Stimulated activated naive CD8-positive, alpha-beta T cell treated with anti-CD3 and anti-CD28 coated beads, Interleukin-15, Interleukin-2, amounts not matched to agents 100 U/mL and 50 U/mL, for 24 hours (primary cell): ENCODE results near the gene TMEM131L.
"Not testable (repeated sequence)": the region's sequence is repeated elsewhere in the genome, so short reads cannot be mapped to it uniquely, and the experiment has no call there.

Experiments used
- ATAC-seq: fragments of 150-1000 bp; cut with Tn5 transposase; one replicate; pipeline ENCODE4 v1.10.0; 2021
- DNase-seq: peaks from one replicate; pipeline ENCODE4 v3.0.0; 2021

Gene TMEM131L, protein sequence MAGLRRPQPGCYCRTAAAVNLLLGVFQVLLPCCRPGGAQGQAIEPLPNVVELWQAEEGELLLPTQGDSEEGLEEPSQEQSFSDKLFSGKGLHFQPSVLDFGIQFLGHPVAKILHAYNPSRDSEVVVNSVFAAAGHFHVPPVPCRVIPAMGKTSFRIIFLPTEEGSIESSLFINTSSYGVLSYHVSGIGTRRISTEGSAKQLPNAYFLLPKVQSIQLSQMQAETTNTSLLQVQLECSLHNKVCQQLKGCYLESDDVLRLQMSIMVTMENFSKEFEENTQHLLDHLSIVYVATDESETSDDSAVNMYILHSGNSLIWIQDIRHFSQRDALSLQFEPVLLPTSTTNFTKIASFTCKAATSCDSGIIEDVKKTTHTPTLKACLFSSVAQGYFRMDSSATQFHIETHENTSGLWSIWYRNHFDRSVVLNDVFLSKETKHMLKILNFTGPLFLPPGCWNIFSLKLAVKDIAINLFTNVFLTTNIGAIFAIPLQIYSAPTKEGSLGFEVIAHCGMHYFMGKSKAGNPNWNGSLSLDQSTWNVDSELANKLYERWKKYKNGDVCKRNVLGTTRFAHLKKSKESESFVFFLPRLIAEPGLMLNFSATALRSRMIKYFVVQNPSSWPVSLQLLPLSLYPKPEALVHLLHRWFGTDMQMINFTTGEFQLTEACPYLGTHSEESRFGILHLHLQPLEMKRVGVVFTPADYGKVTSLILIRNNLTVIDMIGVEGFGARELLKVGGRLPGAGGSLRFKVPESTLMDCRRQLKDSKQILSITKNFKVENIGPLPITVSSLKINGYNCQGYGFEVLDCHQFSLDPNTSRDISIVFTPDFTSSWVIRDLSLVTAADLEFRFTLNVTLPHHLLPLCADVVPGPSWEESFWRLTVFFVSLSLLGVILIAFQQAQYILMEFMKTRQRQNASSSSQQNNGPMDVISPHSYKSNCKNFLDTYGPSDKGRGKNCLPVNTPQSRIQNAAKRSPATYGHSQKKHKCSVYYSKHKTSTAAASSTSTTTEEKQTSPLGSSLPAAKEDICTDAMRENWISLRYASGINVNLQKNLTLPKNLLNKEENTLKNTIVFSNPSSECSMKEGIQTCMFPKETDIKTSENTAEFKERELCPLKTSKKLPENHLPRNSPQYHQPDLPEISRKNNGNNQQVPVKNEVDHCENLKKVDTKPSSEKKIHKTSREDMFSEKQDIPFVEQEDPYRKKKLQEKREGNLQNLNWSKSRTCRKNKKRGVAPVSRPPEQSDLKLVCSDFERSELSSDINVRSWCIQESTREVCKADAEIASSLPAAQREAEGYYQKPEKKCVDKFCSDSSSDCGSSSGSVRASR (N-terminal part only)

DNA sequence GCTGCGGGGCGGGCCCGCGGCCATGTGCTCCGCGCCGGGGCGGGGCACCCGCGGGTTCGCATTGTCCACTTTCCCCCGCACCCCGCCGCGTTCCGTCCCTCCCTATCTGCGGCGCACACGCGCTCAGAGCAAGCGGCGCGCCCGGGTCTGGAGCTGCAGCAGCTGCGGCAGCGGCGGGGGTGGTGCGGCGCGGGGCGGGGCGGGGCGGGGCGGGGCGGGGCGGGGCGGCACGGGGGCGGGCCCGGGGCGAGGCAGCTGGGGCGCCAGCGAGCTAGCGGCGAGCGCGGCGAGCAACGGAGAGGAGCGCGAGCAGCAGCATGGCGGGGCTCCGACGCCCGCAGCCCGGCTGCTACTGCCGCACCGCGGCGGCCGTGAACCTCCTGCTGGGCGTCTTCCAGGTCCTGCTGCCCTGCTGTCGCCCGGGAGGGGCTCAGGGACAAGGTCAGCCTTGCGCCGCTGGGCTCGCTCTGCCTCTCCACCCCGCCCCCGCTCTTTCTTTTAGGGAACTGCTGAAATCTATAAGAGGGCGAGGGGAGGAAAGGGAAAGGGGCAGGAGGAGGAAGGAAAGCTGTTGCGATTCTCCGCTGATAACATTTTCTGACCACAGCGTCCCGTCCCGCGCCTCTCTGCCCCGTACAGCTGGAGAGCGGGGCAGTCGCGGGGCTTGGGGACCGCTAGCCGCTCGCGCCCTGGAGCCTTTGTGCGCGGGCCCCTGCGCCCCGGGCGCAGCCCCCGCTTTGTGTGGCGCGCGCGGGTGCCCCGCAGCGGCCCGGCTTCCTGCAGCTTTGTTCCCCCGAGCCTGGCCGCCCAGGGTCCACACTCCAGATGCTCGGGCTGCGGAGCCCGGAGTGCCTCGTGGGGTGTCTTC is at the start of gene TMEM131L:
Gene TMEM131L, plus strand, starts transcription at position 280 of the 868 bp plus-strand sequence. Its CDS starts 38 bp downstream, at position 318.
- peak; percentile 80 for ATAC-seq
- DNase-seq: peak; percentile 74

GRCh38 chr4:153416456-153416855 is 49.7 kb upstream of the TMEM131L start:
- ATAC-seq, DNase-seq: not testable (repeated sequence)

- DNase-seq: no peak
- ATAC-seq: no peak
These were observed 48.0 kb upstream of the TMEM131L start for GRCh38 chr4:153418121-153418520.

GRCh38 chr4:153418558-153418957 is 47.6 kb upstream of the TMEM131L start:
- DNase-seq (no peak), ATAC-seq (no peak)

DNA sequence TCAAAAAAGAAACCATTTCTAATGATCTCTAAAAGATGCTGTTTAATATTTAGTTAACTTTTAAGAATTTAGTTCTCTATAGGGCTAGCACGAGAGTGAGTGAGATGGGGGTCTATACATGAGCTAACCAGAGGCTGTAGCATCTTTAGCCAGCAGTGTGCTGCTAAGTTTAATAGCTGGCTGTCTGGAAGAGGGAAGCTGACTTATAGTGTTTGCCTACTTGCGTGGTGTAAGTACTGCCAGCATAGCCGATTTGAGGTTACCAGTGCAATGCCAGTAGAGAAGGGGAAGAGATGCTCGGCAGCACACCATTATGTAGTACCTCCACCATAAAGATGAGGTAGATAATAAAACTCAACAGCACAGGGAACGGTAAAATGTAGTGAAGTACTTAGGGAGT is 47.1 kb upstream of the TMEM131L start:
- ATAC-seq (no peak), DNase-seq (no peak)

DNA sequence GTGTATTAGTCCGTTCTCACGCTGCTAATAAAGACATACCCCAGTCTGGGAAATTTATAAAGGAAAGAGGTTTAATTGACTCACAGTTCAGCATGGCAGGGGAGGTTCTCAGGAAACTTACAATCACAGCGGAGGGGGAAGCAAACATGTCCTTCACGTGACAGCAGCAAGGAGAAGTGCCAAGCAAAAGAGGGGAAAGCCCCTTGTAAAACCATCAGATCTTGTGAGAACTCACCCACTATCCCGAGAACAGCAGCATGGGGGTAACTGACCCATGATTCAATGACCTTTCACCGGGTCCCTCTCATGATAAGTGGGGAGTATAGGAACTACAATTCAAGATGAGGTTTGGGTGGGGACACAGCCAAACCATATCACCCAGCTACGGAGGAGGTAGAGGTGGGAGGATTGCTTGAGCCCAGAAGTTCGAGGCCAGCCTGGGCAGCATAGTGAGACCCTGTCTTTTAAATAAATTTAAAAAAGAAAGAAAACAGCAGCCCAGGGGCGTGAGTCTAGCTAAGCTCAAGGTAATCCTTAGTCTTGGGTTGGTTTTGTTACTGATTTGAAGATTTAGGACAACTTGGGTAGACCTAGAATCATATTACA is 46.4 kb upstream of the TMEM131L start:
- ATAC-seq (no peak), DNase-seq (no peak)

DNA sequence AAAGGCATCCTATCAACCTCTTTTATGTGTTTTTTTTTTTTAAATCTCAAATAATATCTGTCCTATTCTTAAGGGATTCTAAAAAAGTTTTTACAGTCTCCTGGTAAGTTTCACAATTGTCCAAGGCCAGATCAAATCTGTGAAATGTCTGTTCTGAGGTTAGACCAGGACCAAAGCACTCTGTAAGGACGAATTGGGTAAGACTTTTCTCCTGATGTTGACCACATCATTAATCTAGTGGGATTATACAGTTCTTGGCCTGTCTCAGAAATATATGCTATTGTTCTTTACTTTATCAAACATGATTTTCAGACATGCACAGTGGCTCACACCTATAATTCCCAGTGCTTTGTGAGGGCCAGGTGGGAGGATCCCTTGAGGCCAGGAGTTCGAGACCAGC is 45.8 kb upstream of the TMEM131L start:
- DNase-seq: no peak

DNA sequence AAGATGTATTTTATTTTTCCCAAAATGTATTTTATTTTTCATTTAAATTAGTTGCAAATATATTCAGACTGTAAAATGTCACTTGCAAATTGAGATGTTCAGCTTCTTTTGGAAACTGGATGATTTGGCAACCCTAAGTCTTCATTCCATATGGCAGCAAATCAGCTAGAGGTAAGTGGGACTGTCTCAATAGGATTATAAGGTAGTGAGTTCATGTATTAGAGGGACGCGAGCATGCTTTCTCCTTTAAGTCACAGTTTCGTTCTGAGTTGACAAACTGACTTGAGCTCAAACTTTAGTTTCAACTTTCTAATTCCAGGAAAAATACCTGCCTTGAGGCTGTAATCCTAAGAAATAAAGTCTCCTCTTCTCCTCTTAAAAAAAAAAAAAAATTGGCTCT is 44.2 kb upstream of the TMEM131L start:
- DNase-seq: no peak
- ATAC-seq: peak; percentile 65

More for the DNA sequence above, 45.8 kb upstream of the TMEM131L start:
- ATAC-seq: no peak

DNA sequence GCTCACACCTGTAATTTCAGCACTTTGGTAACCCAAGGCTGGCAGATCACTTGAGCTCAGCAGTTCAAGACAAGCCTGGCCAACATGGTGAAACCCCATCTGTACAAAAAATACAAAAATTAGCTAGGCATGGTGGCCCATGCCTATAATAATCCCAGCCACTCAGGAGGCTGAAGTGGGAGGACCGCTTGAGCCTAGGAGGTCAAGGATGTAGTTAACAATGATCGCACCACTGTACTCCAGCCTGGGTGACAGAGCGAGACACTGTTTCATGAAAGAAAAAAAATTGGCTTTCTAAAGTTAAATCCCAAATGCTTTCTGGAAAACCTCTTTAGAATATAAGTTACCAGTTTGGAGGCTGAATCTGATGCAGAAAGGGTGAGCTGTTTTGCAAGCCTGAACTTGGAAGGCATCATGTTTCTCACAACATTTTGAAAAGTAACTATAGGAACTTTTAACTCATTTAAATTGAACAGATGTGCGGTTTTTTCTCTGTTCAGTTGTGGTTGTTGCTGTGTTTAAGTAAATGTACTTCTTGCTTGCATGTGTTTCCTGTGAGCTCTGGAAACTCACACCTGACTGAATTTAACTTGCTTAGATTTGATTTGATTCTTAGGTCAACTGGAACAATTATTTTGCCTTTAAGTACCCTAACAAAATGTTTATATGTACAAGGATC is 39.8 kb upstream of the TMEM131L start:
- ATAC-seq (peak; percentile 34), DNase-seq (no peak)

- no peak for DNase-seq
- no peak for ATAC-seq
These were observed 38.6 kb upstream of the TMEM131L start for GRCh38 chr4:153427363-153428071.

DNA sequence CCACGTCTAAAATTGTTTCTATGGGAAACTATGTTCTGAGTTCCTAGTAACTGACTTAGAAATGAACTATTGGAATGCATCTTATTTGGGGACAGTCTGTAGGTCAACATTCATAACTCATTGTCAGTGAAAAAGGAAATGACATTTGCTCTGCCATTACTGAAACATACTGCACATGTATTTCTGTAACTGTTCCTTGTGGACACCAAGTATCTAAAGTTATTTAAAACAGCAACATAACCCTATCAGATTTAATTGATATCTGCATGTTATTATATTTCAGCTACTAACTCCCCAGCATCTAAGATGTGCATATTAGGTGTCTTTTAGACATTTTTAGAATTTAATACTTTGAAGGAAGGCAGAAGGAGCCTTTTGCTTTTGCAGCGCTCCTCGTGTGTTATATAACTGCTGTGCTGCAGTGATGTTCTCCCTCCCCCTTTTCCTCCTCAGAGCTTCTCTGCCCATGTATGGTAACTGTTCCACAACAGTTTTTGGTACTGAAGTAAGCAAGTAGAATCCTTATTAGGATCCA is 37.2 kb upstream of the TMEM131L start:
- ATAC-seq (no peak), DNase-seq (no peak)

DNA sequence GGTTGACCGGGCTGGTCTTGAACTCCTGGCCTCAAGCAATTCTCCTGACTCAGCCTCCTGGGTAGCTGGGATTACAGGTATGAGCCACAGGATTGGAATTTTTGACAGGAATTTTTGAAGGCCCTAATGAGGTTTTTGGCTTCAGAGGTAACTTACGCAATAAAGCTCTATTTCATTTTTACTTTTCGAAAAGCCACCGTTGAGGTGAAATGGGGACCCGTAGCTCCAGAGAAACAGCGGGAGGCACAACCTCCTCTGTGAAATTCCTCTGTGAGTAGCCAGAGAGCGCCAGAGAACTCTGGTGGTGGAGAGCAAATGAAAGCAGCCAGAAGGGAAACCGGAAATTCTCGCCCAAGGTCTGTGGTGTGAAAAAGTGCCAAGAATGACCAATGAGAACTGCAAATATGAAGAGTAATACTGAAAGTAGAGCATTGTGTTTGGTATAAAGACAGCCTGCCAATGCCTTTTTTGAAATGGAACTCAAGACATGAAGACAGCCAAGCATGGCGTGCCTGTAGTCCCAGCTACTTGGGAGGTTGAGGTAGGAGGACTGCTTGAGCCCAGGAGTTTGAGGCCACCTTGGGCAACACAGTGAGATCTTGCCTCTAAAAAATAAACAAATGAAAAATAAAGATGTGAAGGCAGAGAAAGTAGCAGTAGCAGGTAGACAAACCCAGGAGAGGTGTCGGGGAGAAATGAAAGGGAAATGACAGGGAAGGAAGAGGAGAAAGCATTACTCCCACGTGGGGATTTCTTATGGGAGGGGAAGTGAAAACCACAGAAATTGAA is 33.0 kb upstream of the TMEM131L start:
- ATAC-seq (peak; percentile 86), DNase-seq (peak; percentile 76)

- ATAC-seq (no peak), DNase-seq (no peak)
These were observed 32.4 kb upstream of the TMEM131L start for GRCh38 chr4:153433754-153434105.

DNA sequence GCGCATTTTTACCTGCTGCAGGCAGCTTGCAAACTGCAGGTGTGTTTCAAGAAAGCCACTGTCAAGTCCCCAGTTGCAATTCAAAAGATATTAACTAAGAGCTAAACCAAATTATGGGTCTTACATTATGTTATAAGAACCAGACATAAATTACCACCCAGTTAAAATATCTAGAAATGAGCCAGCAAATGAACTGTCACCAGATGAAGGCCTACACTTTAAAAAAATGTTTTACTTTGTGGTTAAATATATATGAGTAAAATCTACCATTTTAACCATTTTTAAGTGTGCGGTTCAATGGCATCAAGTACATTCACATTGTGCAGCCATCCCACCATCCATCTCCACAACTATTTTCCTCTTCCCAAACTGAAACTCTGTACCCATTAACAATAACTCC is 32.0 kb upstream of the TMEM131L start:
- no peak for DNase-seq
- ATAC-seq: no peak

GRCh38 chr4:153438916-153439756 is 27.0 kb upstream of the TMEM131L start:
- peak; percentile 38 for DNase-seq
- ATAC-seq: peak; percentile 68

- no peak for DNase-seq
- no peak for ATAC-seq
These were observed 26.3 kb upstream of the TMEM131L start for GRCh38 chr4:153439831-153440230.

DNA sequence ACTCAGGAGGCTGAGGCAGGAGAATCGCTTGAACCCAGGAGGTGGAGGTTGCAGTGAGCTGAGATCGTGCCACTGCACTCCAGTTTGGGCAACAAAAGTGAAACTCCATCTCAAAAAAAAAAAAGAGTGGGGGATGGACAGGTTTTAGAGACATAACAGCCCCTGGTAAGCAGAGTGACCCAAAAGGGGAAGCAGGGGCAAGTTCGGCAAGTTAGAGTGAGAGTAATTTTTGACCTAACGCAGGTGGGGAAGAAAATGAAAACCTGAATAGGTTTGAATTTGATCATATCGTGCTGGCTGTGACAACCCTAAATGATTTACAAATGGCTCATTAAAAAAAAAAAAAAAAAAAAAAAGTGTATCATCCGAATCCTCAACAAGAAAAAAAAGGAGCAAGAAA is 25.7 kb upstream of the TMEM131L start:
- ATAC-seq (no peak), DNase-seq (no peak)
